ENCODE results near the gene FRMPD2. TPM values are rescaled to one million over a fixed set of nuclear protein-coding genes. Genes with fewer than 3 reads are reported as not detected.
"Not testable (repeated sequence)": the region's sequence is repeated elsewhere in the genome, so short reads cannot be mapped to it uniquely, and the experiment has no call there.

The FRMPD2 gene
- total RNA-seq, 1 donor from 2014 or later, result under 0.01 TPM

DNA sequence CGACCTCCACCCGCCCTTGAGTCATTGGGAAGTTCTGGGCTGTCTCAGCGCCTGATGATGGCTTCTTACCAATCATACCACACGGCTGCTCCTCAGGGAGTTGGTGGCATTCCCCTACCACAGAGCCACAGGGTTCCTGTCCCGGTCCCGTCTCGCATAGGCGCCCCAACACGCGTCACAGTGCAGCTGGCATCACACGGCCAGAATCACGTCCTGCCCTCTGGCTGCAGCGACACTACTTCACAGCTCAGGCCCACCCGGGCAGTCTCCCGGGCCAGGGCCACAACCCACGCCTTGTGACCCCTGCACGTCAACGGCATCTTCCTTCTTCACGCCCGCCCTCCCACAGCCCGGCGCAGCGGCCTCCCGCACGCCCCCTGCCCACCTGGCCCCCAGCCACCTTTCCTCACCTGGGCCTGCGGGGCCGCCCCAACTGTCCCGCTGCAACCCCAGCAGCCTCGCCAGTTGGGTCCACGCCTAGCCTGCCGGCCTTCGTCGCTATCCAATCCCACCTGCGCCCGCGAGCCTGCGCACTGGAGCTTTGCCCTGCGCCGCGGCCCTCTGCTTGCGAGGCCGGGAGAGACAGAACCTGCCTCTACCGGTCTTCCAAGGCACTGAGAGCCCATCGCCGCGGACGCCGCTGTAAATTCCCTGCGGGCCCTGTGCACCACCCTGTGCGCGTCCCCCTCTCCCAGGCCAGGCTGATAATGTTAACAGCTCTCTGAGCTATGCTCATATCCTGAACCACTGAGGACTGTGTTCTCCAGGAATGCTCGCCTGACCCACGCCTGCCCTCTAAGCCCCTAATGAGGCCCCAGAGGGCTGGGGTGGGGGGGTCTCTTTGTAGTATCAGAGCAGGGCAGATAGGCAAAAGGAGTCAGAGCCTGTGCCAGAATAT lies 134.3 kb downstream of the FRMPD2 start:
- not testable (repeated sequence) for DNase-seq (ENCODE audit: low read depth in 2 of 2)

DNA sequence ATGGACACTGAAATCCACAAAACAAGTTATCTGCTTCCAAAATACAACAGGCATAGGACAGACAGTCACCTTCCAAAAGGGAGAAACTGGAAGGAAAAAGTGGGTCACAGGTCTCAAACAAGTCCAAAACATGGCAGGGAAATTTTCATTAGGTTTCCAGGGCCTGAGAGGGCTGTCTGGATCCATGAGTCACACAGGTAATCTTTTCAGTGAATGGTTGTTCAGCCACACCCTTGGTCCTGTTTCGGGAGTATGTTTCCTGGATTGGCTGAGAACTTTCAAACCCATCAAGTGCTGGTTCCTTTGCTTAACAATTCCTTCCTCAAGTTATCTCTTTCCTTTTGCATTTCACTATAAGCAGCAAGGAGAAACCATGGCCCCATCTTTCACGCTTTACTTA lies 145.5 kb downstream of the FRMPD2 start:
- not testable (repeated sequence) for DNase-seq (ENCODE audit: low read depth in 2 of 2)

DNA sequence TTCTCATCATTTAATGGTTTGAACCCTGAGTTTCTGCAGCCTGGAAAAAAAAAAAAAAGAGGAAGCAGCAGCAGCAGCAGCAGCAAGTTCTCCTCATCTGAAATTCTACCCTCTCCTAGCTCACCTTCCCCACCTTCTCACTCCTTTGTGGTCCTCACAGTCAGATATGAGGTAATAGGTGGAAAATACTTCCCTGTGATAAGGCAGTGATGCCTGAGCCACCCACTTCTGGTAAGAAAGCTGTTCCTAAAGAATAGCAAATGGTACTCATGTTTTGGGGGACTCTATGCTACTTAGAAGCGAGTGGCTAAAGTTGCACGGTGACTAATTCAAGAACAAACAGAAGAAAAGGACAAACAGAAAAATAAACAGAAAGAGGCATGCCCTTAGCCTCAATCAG lies 148.2 kb downstream of the FRMPD2 start:
- DNase-seq (ENCODE audit: low read depth in 2 of 2), result not testable (repeated sequence)

DNA sequence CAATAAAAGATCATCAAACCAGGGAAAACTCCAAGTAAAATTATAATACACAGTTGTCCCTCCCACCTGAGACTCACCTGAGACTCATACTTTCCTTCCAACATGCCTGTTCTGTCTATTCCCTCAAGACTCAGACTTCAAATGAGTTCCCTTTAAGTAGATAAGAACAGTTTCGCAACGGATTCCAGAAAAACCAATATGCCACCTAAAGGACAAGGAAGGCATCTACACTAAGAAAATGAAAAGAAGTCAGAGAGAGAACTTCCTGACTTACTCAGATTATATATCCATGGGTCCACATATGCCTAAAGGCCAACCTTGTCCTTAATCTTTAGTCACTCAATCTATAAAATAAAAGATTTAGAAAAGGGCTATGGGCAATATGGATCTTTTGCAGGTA lies 148.9 kb downstream of the FRMPD2 start:
- DNase-seq (ENCODE audit: low read depth in 2 of 2), result not testable (repeated sequence)

DNA sequence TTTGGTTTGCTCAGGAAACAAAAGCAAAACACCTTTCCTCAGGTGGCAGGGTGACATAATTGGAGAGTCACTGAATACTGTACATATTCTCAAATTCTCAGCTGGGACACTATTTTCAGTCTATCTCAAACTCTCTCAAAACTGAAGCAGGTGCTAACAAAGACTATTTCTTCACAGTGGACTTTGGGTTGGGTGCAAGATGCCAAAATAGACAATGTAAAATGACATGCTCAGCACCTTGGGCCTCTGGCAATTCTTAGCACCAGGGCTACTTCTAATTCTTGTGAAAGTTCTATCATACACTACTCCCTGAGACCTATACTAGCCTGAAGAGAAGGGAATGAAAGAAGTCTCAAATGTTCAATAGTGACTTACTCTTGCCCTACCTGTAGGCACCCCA lies 151.9 kb downstream of the FRMPD2 start:
- DNase-seq (ENCODE audit: low read depth in 2 of 2), result not testable (repeated sequence)

DNA sequence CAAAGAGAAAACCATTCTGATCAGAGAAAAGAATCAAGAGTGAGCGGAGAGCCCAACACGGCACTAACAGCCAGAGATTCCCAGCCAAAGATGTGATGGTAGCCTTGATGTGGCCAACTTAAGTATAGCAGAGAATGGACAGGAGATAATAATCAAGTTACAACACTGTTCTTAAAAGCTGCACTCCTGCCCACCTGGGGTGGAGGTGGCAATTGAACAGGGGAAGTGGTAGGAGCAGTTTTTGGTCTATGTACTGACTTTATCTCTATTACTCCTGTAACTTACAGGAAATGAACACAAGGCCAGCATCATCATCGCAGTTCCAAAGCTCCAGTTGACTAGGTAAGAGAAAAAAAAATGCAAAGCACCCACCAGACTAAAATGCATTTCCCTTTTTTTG lies 164.2 kb downstream of the FRMPD2 start:
- DNase-seq (ENCODE audit: low read depth in 2 of 2), result not testable (repeated sequence)

Other genes starting within 250 kb of the FRMPD2 start
- 24.0 and 37.3 TPM in 2 replicates for gene MAPK8, start 32.0 kb upstream of the FRMPD2 start, total RNA-seq

Data from lung microvascular endothelial cell (primary cell).